ENCODE results near the gene SFT2D2.

DNA sequence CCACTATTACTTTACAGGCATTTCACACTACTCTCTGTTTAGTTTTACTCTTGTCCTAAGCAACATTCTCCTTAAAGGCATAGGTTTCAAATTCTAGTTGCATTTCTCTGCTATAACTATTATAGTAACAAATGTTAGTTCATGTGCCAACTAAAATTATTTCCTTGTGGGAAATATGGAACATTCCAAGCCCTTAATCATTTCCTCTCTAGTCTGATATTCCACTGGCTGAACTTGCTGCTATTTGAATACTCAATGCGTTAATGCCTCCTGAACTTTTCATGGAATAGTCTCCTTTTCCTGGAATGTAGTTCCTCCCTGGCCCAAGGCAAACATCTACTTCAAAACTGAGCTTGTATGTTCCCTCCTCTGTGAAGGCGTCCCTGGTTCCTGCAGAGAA lies 35.6 kb downstream of the SFT2D2 start:
- TF ChIP-seq, protein P1, sequence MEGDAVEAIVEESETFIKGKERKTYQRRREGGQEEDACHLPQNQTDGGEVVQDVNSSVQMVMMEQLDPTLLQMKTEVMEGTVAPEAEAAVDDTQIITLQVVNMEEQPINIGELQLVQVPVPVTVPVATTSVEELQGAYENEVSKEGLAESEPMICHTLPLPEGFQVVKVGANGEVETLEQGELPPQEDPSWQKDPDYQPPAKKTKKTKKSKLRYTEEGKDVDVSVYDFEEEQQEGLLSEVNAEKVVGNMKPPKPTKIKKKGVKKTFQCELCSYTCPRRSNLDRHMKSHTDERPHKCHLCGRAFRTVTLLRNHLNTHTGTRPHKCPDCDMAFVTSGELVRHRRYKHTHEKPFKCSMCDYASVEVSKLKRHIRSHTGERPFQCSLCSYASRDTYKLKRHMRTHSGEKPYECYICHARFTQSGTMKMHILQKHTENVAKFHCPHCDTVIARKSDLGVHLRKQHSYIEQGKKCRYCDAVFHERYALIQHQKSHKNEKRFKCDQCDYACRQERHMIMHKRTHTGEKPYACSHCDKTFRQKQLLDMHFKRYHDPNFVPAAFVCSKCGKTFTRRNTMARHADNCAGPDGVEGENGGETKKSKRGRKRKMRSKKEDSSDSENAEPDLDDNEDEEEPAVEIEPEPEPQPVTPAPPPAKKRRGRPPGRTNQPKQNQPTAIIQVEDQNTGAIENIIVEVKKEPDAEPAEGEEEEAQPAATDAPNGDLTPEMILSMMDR (IDR thresholded peaks at IDR 0.05): no peak
- TF ChIP-seq POLR2AphosphoS5 (IDR thresholded peaks at IDR 0.05) (no peak), POLR2A (IDR thresholded peaks at IDR 0.05) (no peak)
